ENCODE data around the gene PTGES2.
"Not testable (repeated sequence)": the region's sequence is repeated elsewhere in the genome, so short reads cannot be mapped to it uniquely, and the experiment has no call there.

PTGES2 gene

DNA sequence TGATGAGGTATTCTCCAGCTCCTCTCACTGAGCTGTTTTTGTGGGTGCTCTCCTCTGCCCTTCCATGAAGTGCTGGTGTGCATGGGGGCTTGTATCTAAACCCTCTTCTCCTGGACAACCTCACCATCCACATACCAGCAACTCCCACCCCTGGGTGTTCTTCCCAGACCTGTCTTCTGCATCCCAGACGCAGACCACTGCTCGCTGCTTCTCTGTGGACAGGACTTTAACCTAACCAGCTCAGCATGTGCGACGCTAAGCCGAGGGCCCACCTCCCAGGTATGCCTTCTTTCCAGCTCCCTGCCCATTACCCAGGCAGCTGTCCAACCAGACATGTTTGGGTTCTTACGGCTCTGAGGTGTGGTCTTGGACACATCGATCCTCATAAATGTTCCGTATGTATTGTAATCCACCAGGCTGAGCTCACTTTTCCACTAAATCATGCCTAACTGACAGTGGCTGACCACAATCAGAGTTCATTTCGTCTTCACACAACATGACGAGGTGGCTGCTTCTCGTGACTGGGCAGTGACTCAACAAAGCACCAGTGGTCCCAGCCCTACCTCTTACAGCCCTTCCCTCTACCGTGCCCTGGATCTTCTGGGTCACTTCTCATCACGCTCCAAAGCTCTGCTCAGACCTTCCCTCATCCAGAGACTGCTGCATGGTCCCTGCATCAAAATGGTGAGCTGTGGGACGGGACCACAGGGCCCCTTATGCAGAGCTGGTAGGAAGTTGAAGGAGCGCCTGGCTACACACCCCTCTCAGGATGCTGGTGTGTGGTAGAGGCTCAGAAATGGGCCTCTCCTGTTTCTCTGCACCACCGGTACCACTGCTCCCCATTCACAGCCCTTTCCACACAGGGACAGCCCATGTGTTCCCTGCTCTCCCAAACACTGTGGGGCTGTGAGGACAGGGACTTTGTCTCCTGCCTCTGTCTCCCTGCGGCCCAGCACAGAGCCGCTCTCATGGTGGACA, 9.6 kb upstream of the PTGES2 start:
- peak in 2 of 3 donors; percentile 15 to 27 for DNase-seq

DNA sequence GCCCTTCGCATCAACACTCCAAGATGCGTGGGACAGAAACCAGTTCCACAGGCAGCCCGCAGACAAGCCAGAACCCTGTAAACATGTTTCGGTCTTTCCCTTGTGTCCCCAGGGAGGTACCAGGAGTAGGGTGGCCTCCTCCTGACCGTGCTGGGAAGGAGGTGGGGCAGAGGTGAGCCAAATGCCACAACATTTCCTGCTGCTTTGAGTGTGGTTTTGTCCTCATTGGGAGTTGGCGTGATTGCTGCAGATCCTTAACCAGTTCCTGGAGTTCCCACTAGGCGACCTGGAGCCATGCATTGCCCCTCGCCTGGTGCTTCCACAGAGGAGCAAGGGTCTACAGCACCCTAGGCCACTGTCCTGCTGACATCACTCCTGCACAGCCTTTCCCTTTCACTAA, 8.0 kb upstream of the PTGES2 start:
- DNase-seq, result not testable (repeated sequence)

DNA sequence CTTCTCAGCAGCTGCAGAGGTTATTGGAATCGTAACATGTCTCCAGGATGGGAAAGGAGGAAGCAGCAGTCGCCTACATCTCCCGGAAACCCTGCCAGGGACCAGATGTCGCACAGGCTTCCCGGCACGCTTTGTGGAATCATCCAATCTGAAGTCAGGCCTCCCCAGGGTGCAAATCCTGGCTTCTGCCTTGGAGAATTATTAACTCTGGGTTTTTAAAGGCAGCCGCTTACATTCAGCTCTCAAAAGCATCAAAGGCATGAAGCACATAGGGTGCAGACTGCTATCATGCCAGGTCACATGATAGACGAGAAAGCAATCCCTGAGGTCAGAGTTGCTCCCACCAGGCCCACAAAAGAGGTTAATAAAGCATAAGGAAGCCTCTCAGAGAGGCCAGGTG, 4.6 kb upstream of the PTGES2 start:
- DNase-seq, result not testable (repeated sequence)

DNA sequence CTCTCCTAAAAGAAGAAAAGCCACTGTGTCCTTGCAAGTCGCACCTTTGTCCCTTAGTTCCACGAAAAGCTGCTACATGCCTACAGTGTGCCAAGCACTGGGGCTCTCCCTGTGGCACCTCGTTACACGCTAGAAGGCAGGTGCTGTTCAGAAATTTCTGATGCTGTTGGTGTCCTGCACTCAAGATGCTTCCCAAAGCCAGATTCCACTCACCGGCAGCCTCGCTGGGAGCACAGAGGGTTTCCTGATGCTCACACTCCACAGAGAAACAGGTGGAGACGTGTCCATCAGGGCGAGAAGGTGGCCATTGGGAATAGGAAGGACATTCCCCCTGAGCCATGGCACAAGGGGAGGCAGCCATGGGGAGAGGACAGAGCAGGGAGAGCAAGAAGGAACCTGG, 3.8 kb upstream of the PTGES2 start:
- DNase-seq, result not testable (repeated sequence)

DNA sequence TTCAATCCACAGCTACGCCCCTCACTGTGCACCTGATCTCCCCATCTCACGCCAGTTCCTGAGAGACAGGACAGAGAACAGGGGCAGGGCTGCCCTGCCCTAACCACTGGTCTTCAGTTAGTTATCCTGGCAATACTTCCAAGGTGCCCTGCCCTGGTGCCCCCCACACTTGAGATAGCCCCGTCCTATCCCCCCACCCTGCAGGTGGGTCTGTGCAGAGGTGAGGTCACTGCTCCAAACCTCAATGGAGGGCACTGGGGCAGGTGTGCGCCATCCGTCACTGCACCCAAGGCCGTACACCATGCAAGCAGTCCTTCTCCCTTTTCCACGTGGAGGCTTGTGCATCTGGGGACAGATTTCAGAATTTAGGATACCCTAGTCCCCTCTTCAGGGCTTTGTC, 3.1 kb upstream of the PTGES2 start:
- DNase-seq, result not testable (repeated sequence)

DNA sequence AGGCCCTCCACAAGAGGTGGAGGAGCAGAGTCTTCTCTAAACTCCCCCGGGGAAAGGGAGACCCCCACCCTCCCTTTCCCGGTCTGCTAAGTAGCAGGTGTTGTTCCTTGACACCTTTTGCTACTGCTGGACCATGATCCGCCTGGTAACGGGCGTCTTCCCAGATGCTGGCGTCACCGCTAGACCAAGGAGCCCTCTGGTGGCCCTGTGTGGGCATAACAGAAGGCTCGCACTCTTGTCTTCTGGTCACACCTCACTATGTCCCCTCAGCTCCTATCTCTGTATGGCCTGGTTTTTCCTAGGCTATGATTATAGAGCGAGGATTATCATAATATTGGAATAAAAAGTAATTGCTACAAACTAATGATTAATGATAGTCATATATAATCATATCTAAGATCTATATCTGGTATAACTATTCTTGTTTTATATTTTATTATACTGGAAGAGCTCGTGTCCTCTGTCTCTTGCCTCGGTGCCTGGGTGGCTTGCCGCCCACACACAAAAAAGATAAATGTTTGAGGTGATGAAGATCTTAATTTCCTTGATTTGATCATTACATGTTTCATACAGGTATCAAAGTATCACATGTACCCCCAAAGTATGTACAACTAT, 2.6 kb upstream of the PTGES2 start:
- DNase-seq, result not testable (repeated sequence)

DNA sequence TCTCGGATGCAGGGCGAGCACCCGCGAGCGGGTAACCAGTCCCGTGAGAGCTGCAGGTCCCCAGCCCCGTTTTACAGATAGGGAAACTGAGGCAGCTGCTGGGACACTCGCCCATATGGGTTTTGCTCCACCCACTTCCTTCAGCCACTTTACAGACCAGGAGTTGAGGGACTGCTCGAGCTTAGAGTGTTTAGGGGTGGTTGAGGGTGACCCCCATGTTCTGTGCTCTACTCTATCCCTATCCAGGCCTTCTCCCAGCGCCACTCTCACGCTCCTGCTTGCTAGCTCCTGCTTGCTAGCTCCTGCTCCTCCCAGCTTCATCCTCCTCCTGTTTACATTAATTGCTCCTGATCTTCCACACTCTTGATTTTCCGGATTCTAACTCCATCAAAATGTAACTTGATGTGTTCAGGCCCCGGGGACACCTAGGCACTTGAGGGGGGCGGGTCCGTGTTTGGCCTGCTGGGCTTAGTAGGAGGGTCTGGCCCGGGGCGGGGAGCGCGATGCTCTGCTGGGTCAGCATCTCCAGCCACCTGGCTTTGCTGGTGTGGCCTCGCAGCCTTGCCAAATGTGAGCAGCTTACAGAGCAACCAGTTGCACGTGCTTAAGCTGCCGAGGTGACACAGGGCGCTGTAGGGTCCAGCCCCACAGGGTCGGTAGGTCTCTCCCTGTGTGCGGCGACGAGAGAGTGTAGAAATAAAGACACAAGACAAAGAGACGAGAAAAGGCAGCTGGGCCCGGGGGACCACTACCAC, 1.5 kb upstream of the PTGES2 start:
- no peak for DNase-seq

DNA sequence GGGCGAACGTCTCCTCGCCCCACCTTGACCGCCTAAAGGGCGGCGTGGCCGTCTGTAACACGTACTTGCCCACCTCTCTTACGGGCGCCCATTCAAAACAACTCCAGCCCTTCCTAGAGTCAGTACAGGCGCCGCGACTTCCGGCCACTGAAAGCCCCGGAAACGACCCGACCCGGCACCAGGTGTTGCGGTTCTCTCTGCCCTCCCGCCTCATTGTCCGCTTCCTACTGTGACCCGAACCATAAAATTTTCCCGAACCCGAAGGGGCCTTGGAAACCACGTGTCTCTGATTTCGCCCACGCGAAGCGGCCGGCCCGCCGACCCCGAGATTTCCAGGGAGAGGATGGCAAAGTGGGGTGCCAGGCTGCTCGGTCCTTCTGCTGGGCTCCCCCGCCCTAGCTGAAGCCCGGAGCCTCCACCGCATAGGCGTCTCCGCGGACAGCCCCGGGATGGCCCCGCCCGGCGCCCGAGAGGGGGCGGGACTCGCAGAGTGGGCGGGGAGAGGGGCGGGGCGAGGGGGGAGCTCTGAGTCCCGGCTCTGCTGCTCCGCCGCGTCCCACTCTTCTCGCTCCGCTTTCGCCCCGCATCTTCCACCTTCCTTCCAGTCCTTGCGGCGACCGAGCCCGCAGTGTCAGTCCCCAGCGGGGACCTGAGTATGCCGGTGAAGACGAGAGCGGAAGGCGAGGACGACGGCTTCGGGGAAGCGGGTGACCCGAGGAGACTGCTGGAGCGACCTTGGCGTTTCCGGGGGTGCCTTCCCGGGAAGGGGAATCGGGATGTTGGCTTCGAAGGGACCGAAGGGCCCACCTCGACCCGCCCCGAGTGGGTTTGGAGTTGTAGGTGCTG, 684 bp upstream of the PTGES2 start:
- DNase-seq, result peak; percentile 88 to 96 (median 90)

DNA sequence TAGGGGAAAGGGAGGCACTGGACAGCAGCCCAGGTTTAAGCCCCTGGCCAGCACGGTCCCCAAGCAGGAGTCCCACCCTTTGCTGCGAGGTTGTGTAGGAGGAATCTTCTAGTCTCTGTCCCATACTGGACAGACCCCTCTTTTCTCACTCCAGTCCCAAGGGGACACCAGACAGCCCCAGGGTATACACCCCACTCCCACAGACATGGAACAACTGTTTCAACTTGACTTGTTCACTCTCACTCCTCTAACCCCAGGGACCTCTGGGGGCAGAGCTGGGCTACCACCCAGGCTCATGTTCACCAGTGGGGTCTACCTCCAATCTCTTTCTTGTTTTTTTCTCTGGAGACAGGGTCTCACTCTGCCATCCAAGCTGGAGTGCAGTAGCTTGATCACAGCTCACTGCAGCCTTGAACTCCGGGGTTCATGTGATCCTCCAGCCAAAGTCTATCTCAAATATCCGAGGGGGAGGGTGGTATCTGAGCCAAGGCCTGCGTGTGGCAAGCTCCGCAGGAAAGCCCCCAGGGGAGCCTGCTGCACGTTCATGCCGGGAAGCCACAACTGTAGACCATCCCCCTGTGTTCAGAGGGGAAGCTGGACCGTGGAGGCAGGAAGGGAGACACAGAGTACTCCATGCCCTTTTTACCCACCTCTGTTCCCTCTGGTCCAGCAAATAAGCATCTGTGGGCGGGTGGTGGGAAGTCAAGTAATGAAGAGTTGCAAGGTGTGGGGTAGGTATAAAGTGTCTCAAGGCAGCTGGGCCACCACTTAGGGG, 1.8 kb downstream of the PTGES2 start:
- peak in 1 of 3 donors; percentile 15 for DNase-seq

DNA sequence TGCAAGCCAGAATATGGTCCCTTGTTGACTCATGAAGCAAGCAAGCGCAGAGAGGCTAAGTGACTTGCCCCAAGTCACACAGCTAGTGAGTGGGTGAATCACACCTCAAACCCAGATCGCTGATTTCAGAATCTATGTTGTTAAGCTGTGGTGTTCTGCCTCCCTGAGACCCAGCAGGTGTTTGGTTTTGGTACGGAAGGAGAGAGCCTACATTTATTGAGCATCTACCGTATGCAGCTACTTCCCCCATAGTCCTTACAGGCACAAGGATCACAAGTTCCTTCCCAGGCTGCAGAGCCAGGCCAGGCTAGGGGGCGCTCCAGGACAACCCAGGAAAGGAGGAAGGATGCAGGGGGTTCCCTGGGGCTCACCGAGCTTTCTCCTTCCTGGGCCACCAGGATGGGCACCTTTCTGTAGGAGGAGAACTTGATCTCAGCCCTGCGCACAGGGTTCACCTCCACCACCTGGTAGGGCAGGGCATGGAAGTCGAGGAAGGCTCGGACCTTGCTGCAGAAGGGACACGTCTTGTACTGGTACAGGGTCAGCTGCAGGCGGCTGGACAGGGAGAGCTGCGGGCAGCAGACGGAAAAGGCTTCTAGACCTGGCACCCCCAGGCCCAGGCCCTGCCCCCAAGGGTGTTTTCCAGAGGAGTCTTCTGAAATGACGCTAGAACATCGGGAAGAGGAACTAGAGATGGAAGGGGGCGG, 2.5 kb downstream of the PTGES2 start:
- peak; percentile 78 to 91 (median 78) for DNase-seq

DNA sequence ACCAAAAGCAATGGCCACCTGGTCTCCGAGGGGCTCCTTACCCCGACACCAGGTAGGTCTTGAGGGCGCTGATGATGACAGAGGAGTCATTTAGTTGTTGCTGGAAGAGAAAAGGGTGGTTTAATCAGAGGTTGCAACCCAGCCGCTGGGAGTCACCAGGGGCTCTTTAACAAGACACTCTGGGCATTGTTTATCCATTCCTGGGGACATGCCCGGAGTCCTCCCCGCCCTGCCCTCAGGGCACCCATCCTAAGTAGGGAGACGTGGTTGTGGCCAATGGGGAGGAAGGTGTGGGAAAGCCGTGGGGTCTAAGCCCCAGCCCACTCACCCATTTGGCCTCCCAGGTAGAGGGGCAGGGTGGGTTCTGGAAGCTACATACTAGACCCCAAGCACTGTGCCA, 3.1 kb downstream of the PTGES2 start:
- no peak for DNase-seq

DNA sequence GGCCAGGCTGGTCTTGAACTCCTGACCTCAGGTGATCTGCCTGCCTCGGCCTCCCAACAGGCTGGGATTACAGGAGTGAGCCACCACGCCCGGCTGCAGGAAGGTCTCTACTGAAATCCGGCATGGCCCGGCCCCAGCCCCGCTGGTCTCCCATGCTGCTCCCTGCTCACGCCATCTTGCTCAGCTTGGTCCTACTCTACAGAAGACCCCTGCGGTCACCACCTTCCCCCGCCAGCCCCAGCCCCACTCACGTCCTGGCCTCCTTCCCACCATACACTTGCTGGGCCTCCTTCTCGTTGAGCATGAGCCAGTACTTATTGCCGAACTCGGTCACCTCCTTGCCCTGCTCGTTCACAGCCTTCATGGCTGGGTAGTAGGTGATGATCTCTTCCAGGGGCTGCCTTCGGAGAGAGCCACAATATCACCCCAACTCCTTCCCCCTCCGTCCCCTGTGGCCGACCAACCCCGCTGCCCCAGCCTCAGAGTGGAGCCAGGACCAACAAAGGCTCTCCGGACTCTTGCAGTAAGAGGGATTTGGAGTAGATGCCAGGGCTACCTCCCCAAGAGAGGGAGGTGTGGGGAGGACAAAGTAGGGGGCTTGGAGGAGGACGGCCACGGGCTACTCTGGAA, 4.0 kb downstream of the PTGES2 start:
- no peak for DNase-seq

DNA sequence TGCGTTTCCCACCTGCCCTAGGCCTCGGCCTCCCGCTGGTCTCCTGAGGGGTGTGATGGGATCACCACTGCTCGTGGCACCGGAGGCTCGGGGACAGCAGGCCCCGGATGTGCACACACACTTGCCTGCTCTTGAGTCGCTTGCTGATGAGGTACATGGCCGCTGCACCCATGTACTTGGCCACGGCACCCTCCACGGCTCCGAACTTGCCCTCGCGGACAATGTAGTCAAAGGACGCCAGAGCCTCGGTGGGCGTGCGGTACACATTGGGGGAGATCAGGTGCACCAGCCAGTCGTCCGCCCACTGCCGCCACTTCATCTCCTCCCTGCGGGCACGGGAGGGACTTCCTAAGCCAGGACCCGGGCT, 4.7 kb downstream of the PTGES2 start:
- no peak for DNase-seq

DNA sequence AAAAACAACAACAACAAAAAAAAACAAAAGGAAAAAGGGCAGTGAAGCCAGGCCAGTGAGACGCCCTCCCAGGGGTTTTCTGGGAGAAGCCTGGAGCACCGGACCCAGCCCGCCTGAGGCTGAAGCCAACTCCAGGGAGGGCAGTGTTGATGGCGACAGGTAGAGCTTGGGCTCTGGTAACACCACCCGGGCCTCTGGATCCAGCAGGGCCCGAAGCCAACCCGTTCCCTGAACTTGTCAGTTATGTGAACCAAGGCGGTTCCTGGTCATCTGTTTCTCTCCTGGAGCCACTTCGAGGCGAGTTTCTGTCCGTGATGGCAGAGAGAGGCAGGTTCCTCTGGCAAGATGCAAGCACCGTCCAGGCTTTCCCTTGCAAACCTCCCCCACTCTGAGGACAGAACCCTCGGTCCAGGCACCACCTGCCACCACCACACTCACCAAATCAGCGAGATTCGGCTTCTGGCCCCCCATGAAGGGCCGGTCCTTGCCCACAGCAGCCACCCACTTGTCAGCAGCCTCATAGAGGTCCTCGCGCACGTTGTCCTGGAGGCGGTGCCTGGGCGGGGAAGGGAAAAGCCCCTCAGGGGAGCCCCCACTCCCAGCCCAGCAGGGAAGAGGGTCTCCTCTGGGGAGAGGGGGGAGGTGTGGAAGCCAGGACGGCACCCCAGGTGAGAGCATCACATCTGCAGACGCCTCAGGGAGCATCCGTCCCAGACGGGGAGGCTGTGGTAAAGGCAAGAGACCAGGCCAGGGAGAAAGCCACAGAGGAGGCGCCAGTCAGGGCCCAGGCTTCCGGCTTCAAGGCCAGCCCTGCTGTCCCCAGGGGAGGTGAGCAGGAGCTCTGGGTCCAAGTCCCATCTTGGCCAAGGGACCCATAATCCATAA, 5.4 kb downstream of the PTGES2 start:
- peak in 1 of 3 donors; percentile 17 for DNase-seq

DNA sequence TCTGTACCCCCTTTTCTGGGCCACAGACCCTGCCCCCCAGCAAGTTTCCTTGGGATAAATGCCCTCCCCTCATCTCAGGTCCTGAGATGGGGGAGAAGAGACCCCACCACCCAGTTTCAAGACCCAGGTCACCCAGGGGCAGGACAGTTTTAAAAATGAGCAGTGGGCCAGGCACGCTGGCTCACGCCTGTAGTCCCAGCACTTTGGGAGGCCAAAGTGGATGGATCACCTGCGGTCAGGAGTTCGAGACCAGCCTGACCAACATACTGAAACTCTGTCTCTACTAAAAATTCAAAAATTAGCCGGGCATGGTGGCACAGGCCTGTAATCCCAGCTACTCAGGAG, 6.1 kb downstream of the PTGES2 start:
- no peak for DNase-seq

DNA sequence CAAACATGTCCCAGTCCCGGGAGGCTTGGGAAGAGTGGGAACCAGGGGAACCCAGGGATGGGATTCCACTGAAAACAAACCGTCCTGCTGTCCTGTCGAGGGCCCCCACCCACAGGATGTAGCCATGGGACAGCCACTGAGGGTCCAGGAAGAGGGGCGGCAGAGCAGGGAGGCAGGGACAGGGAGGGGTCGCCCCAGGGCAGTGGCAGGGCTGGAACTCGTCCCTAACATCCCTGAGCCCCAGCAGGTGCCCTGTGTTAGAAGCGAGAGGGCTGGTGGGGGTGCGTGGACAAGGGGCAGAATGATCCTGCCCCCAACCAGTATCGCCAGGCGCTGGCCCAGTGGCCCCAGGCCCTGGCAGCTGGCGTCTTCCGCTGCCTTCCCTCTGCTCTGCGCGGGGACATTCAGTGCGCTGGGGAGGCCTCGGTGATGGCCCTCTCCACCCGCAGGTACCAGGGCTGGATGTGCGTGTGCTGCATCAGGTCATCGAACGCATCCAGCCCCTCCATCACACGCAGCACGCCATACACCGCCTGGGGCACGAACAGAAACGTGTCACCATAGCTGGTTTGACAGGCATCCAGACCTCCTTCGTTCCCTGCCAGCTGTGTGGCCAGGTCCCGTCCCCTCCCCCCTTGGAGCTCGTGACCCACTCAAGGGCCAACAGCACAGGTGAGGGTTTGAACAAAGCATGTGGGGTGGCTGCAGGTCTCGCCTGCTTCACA, 6.6 kb downstream of the PTGES2 start:
- DNase-seq, result no peak

DNA sequence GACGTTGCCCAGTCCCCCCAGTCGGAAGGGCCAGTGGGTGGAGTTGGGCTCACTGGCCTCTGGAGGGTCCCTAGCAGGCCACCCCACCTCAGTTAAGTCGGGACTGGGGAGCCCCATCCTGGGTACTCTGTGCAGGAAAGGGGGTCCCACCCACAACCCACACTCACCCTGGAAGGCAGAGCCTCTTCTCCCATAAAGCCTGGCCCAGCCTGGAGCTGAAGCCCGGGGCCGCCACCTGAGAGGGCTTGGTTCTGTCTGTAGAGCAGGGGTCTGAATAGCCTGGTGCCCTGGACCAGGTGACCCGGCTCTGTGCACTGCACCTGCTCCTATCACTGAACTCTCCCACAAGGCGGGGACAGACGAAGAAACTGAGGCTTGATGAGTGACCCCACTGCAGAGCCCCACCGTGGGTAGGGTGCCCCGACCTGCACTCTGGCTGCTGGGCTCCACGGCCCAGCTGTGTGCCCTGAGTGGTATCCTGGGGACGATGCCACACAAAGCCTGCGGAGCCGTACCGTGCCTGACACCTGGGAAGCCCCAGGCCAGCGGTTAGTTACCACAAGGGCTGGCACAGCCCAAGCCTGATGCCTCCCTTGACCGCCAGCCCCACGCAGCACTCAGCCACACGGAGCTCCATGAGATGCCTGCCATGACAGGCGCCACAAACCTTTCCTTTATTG, 7.3 kb downstream of the PTGES2 start:
- DNase-seq, result no peak

DNA sequence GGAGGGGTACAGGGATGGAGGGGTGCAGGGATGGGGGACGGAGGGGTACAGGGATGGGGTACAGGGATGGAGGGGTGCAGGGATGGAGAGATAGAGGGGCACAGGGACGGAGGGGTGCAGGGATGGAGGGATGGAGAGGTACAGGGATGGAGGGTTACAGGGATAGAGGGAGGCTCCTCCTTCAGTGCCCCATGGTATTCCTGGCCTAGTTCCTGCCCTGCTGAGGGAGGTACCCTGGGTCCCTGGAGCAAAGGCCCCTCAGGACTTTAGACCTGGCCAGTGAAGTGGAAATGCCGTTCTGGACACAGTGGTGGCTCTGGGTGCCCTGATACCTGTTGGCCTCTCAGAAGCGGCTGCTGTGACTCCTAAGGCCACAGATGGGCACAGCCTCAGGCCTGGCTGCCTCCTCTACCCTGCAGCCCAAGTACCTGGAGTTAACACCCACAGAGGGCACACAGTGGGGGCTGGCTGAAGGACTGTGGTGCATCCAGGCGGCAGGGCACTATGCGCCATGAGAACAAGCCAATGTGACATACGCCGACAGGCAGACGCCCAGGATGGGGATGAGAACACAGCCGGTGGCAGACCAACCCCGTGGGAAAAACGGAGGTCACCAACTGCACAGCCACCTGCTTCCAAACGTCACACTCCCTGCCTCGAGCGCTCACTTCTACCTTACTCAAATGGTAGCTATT, 8.4 kb downstream of the PTGES2 start:
- DNase-seq, result no peak
